NOMO-1 (cell line): ENCODE data around the gene CSMD2.
"Not testable (repeated sequence)": the region's sequence is repeated elsewhere in the genome, so short reads cannot be mapped to it uniquely, and the experiment has no call there.

Source experiments
- DNase-seq, 2 experiments: peaks; one replicate each; lab custom pipeline; 2025; ENCODE audit not compliant: unreplicated experiment in 2 of 2; lab: John Stamatoyannopoulos, UW

Gene CSMD2

DNA sequence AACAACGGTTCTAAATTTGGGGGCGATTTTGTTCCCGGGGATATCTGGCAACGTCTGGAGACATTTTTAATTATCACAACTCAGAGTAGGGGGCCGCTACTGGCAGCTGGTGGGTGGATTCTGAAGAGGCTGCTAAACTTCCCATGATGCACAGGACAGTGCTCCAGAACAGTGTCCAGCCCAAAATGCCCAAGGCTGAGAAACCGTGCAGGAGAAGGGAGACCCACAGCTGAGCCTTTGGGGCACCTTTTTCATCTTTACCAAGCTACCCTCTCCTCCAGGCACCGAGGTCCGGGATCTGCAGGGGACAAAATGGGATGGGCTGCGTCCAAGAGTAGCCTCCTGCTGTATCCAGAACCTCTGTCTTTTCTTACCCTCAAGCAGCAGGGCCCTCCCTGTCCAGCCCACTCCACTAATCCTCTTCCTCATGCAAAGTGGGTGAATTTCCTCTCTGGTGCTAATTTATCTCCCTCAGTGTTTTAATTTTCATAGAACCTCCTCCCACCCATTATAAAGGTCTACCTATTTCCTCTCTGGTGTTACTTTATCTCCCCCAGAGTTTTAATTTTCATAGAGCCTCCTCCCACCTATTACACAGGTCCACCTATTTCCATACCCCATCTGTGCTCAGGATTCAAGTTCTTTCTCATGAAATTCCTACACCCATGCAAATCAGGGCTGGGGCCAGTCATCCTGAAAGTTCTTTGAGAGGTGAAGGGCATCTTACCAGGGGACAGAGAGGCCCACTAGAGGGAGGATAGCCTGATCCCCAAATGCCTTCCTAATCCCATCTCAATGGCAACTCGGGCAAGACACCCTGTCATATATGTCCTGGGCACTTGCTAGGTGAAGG lies 42.7 kb downstream of the CSMD2 start:
- no peak for DNase-seq

DNA sequence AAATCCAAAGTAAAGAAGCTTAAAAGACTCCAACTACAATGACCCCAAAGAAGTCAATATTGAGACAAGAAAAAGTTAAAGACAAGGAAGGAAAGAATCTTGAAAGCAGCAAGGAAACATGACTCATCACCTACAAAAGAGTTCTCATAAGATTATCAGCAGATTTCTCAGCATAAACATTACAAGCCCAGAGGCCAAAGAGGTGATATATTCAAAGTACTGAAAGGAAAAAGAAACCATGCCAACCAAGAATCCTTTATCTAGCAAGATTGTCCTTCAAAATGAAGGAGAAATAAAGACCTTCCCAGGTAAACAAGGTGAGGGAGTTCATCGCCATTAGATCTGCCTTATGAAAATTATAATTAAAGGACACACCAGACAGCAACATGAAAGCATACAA lies 49.8 kb downstream of the CSMD2 start:
- DNase-seq = no peak

DNA sequence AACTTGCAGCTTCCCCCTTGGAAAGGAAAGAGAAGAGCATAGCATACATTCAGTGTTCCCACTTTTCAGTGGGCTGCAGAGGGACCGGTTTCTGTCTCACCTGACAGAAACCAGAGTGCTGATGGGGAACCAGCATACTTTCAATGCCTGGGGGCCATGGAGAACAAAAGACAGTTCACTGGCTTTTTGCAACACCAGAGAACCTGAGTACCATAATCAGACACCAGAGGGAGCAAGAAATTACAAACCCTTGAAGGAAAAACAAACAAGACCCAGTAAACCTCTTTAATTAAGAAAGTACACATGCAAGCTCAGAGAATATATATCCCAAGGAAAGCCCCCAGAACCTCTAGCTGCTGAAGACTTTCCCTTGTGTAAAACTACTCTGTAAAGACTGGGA lies 51.1 kb downstream of the CSMD2 start:
- no peak for DNase-seq

DNA sequence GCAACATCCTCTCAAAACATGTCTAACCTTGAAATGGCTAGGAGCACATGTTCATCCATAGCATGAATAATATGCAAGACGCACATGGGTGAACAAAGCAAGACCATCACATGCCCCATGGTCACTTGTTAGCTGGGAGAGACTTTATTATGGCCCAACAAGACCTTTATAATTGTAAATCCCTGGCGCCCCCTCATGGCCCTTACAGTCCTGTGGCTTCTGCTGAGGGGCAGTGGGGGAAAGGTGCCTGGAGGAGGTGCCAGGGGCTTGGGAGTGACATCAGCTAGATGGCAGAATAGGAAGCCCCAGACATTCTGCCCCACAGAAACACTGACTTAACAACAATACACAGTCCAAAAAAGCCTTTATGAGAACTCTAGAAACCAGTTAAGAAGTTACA lies 51.7 kb downstream of the CSMD2 start:
- DNase-seq = no peak

DNA sequence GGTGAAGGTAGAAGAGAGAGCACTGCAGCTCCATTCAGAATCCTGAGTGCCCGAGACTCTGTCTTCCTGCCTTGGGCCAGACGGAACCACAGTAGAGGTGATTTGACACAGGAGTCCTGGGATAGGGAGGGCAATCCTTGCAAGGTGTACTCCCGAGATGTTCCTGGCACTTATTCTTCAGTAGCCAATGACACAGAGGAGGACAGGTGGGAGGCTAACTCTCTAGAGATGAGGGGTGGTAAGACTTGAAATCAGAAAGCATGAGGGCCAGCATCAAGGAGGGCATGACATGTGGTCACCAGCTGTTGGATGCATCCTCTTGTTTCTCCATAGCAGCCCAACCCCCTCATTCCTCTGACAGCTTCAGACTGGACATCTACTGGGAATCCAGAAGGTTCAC lies 56.3 kb downstream of the CSMD2 start:
- DNase-seq = no peak

DNA sequence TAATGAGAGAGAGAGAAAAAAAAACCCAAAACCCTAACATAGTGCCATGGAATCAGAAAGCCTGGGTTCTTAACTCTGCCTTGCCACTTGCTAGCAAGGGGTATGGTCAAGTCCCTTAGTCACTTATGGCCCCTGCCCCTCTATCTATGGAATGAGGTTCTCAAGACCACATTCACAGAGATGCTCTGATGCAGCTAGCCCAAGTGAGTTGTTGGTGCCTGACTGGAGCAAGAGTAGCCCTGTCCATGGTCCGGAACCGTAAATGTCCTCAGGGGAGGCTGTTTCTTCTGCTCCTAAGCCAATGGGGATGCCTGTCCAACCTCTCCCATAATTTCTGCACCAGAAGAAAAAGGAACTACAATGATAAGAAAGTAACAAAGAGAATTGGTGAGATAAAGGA lies 56.8 kb downstream of the CSMD2 start:
- no peak for DNase-seq

DNA sequence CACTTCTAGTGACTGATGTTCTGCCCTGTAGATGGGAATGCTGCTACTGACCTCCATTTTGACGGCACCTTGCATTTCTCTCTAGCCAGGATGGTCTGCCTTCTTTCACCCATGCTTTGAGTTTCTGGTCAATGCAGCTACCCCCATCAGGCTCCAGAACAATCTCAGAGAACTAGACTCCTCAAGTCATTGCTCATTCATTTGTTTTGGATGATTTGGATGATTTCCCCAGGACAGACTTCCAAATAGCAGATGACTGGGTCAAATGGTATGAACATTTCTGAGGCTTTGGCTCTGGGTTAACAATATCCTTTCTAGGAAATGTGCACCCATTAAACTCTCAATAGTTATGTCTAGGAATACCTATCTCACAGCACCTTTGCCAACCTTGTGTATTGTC lies 63.9 kb downstream of the CSMD2 start:
- no peak for DNase-seq

DNA sequence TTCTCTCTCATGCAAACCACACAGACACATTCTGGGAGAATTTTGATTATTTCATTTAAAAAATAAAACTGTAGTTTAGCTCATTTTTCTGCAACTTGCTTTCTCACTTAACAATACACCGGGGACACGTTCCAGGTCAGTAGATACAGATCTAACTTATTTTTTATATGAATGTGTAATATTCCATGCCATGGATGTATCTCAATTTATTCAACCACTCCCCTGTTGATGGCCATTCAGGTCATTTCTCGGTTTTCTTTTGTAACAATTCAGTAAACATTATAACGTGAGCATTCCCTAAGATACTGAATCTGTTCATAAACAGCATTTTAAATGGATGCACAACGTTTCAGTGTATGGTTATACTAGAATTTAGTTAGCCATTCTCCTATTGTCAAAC lies 64.7 kb downstream of the CSMD2 start:
- no peak for DNase-seq

DNA sequence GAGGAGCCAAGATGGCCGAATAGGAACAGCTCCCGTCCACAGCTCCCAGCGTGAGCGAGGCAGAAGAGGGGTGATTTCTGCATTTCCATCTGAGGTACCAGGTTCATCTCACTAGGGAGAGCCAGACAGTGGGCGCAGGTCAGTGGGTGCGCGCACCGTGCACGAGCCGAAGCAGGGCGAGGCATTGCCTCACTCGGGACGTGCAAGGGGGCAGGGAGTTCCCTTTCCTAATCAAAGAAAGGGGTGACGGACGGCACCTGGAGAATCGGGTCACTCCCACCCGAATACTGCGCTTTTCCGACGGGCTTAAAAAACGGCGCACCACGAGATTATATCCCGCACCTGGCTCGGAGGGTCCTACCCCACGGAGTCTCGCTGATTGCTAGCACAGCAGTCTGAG lies 72.6 kb downstream of the CSMD2 start:
- DNase-seq = not testable (repeated sequence)

DNA sequence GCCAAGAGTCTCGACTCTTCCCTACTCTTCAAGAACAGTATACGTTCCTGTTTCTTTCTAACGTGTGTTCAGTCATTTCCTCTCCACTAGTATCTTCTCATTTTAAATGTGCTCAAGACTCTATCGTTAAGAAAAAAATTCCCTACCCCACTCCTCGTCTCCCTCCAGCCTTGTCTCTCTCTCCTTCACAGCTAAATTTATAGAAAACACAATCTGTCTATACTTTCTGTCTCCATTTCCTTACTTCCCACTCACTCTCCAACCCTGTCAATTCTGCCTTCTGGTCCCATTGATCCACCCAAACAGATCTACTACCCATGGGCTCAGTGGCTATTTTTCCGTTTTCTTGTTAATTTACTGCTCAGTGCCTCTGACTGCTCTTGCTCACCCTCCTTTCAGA lies 75.3 kb downstream of the CSMD2 start:
- DNase-seq = no peak

DNA sequence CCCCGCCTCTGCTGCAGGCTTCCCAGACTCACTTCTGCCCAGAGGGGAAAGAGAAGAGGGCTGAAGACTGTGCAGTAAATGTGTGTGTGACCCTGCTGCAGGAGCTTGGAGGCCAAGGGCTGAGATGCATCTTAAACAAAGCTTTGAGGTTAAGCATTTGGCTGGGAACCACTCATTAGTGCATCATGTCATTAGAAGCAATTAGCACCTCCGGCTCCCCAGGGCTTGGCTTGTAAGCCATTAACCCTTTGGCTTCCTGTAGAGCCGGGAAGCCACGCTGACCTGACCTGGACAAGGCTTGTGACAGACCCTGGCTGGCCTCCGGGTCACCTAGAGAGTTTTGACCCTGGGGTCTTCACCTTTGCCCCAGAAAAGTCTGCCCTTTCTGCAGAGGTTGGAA lies 77.0 kb downstream of the CSMD2 start:
- DNase-seq = no peak

DNA sequence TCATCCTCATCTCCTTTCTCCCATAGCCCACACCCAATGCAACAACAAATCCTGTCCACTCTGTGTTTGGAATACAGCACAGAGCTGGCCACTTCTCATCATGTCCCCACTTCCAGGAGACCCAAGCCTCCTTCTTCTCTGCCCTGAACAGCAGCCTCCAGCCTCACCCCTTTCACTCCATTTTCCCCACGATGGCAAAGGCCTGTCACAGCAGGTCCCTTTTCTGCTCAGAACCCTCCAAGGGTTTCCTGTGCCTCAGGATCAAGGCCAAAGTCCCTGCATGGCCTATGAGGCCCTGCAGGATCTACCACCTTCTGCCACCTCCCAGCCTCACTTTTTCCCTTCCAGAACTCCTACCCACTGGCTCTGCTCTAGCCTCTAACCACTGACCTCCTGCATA lies 78.5 kb downstream of the CSMD2 start:
- no peak for DNase-seq

DNA sequence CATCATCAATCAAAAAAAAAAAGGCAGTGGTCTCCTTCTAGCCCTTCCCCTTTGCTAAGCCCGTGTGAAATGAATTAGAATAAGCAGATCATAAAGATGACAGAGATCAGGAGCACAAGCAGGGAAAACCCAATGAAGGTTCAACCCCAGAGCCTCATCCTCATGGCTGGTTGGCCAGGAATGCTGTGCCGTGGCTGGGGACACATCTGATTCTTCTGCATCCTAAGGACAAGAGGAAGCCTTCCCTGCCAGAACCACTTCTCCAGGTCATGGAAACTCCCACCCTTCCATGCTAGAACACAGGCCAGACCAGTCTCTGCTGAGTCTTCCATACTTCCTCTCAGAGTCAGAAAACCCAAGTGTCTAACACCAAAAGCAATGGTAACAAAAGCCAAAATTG lies 81.1 kb downstream of the CSMD2 start:
- DNase-seq = no peak

DNA sequence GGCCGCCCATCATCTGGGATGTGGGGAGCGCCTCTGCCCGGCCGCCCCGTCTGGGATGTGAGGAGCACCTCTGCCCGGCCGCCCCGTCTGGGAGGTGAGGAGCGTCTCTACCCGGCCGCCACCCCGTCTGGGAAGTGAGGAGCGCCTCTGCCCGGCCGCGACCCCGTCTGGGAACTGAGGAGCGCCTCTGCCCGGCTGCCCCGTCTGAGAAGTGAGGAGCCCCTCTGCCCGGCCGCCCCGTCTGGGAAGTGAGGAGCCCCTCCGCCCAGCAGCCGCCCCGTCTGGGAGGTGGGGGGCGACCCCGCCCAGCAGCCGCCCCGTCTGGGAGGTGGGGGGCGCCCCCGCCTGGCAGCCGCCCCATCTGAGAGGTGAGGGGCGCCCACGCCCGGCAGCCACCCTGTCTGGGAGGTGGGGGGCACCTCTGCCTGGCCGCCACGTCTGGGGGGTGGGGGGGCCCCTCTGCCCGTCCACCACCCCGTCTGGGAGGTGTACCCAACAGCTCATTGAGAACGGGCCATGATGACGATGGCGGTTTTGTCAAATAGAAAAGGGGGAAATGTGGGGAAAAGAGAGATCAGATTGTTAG lies 82.9 kb downstream of the CSMD2 start:
- DNase-seq = not testable (repeated sequence)

DNA sequence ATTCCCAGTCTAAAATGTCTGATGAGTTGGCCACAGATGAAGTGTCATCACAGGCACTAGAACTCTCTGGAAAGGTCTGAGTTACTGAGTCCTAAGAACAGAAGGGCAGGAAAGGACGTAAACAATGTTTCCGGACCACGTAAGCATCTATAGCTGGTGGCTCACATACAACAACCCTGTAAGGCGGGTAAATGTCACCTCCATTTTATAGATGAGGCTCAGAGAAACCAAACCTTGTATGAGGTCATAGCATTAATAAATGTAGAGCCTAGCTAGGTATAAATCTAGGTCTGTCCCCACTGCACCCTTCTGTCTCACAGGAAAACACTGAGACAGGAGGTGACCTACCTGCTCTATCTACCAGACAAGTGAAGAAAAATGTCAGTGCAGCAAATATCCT lies 86.6 kb downstream of the CSMD2 start:
- no peak for DNase-seq

DNA sequence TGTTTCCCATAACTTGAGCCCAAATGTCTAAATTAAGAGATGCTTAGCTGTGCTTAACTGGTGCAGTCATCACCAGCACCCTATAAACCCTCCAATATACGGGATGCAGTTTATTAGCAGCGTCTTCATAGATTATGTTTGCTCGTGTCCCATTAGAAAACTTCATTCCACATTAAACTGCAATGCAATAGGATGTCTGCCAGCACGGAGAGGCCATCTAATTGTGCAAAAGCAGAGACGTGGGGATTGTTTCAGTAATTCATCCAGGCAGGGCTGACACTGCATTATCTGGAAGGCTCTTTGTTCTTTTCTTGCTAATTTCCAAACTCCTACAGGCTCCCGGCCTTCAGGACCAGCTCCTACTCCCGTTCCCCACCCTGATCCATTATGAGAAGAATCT lies 89.5 kb downstream of the CSMD2 start:
- no peak for DNase-seq

DNA sequence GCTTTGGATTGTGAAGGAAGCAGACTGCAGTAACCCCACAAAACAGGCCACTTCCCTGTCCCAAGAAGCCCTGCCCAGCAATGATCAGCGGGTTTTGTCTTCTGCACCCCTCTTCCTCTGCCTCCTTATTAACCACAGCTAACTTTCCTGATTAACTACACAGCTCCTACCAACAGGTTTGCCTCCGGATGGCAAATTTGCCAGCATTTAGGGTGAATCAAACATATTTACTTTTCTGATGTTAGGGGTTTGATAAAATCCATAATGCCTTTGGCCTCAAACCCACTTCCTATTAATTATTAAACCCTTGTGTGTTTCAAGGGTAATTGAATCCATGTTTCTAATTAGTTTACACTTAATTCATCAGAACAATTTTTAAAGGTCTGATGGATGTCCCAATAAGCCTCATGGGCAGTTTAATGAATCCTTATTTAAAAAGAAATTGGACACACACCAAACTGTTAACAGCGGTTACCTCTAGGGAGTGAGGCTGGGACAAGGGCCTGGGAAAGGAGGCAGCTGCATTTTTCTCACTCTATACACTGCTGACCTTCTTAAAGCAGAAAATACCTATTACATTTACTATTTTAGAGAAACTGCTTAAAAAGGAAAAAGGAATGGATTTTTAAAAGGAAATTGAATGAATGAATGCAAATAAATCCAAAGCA lies 91.9 kb downstream of the CSMD2 start:
- no peak for DNase-seq

DNA sequence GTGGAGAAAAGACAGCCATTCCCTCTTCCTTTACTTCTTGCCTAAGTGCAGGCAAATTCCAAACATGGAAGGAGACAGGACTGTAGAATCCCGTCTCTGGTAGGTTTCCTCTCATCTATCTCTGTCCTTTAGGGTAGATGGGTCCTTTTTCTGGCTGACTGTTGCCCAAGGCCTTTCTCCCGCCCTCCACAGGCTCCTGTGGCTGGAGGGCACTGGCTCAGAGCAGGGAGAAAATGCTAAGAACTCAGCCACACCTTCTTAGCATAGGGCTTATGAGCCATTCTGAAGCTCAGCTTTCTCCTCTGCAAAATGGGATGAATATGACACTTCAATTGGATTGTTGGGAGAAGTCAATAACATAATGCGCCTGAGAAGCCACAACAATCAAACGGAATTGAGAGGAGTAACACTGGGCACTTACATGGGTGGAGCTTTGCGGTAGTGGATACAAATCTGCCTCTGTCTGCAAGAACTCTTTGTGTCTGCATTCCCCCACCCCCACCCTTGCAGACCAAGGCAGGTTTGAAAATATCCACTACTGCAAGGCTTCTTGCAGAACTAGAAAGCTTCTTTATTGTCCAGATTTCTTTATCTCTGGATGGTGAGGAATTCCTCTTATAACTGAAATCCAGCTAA lies 94.7 kb downstream of the CSMD2 start:
- DNase-seq = no peak

DNA sequence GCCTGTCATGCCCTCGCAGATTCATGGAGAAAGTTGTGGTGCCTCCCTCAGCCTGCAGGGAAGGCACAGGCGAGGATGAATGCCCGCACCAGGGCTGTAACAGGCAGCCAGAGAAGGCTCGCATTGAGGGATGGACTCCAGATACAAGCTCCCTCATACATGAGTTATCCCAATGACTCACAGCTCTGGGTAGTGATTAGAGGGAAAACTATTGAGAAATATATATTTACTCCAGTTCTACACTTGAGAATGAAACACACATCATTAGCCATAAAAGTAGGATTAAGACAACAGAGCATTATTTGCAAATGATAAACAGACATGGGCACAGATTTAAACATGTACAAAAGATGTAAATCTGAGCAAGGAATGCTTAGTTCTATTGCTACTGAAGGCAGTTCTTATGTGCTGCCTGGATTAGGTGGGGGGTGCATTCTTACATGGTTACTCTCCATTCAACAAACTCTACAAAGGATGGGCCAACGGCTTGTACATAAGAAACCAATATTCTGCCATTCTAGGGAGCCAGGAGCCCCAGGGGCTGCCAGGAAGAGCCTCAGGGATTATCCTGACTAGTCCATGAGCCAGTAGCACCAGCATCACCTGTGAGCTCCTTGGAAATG lies 97.9 kb downstream of the CSMD2 start:
- DNase-seq = no peak

DNA sequence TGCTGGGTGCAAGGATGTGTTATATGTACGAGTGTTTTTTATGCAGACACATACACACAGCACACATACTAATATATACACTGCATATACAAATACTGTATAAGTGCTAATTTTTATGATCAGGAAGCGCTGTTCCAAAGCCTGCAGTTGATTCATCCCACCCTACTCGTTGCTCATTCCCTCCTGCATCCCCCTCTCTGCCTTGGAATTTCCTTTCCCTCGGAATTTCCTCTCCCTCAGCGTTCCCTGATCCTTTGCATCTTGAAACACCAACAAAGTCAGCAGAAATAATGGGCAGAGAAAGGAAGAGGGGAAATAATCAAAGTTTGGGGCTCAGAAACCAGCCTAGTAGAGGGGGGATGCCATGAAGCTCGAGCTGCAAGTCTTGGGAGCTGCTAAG lies 98.9 kb downstream of the CSMD2 start:
- no peak for DNase-seq

DNA sequence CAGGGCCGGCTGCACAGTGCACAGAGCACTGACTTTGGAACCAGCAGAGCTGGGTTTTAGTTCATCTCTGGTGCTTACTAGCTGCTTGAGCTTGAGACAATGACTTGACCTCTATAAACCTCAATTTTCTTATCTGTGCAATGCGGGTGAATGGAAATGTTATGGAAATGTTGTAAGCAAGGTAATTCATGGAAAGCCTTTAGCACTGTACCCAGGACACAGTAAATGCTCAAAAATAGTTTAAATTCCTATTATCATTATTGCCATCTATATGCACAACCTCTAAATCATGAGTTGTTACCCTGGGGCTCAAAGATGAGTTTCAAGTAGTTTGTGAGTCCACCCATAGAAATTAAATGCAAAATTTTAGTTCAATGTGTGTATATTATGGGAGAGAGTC lies 99.5 kb downstream of the CSMD2 start:
- no peak for DNase-seq
